Measurements from ENCODE around the gene CNIH4. TPM values are rescaled to one million over a fixed set of nuclear protein-coding genes. Genes with fewer than 3 reads are reported as not detected.
A peak's percentile ranks its signal among the peaks of the same experiment; 100 is the strongest.

The CNIH4 gene
- total RNA-seq, 1 experiment from 2014 or later = 48.9 TPM

DNA sequence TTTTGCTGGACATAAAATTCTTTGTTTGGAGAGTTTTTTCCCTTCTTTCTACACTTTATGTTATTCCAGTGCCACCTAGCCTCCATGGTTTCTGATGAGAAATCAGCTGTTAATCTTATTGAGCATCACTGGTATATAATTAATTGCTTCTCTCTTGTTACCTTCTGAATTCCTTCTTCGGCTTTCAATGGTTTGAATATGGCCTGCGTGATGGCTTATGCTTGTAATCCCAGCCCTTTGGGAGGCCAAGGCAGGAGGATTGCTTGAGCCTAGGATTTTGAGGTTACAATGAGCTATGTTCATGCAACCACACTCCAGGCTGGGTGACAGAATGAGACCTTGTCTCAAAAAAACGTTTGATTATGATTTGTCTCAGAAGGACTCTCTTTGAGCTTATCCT, 13.0 kb upstream of the CNIH4 start:
- Histone ChIP-seq H3K9ac (ENCODE audit: low read length) (no peak overlapping the region), H3K4me1 (ENCODE audit: control insufficient read depth in 1 of 2, insufficient read depth in 2 of 2, low read length in 2 of 2) (no peaks in the 10 kb centered on the region), H3K9me2 (ENCODE audit: insufficient read depth) (no peaks in the 10 kb centered on the region), H3K27ac (ENCODE audit: low read depth, low read length) (no peak overlapping the region), H3K27me3 (ENCODE audit: insufficient read depth, low read length) (no peaks in the 10 kb centered on the region), H3K9me3 (ENCODE audit: control insufficient read depth in 1 of 2, insufficient read depth in 1 of 2, low read depth in 1 of 2, low read length in 2 of 2) (peaks cover 8 to 14% of the 10 kb centered on the region in 2 experiments; a peak in 2 of 4 replicates), H4K20me1 (ENCODE audit: insufficient read depth) (no peaks in the 10 kb centered on the region), H3K79me2 (ENCODE audit: insufficient read depth, low read length) (no peaks in the 10 kb centered on the region), H3K36me3 (ENCODE audit: control insufficient read depth in 1 of 2, insufficient read depth in 2 of 2, low read length in 2 of 2) (no peaks in the 10 kb centered on the region), H3K4me2 (ENCODE audit: low read length) (no peak overlapping the region), H2AFZ (ENCODE audit: low read depth, low read length, poor library complexity, severe bottlenecking) (no peak overlapping the region), H3K4me3 (replicated peaks in 1 of 2; ENCODE audit: low read depth in 1 of 2, low read length in 2 of 2) (no peak overlapping the region)
- BruUV-seq (replicated peaks) = no TSS peak
- TF ChIP-seq CBX3 (IDR thresholded peaks at IDR 0.05; ENCODE audit: low read depth) = peak; percentile 93
- no peak for TF ChIP-seq EGR1 (IDR thresholded peaks at IDR 0.05; ENCODE audit: low read depth)
- TF ChIP-seq FOSL1 (IDR thresholded peaks at IDR 0.05; ENCODE audit: low read depth) = no peak
- ChIA-PET POLR2A (no interaction called here), RAD21 (ENCODE audit: low non-redundant PET in 1 of 2, low total read pairs in 2 of 2, uncharacterized antibody in 2 of 2, unreplicated experiment in 2 of 2) (no interaction called here), CTCF (no interaction called here)
- no peak for ATAC-seq
- intact Hi-C loops (cut with micrococcal nuclease) = no loop called here
- DNase-seq (ENCODE audit: low read depth, low spot score) = no peak

DNA sequence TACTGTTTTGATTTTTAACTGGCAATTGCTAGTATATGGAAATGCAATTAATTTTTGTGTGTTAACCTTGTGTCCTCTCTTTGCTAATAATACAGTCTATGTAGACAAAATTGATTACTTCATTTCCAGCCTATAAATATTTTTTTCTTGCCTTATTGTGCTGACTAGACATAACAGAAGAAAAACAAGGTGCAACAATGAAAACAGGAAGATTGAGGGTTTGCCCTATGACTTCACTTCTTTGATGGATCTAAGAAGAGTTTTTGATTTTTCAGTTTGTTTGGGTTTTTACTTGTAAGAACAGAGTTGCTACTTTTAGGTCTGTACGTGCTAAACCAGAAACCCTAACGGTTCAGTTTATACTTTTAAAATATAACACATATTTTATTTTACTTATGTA, 8.5 kb upstream of the CNIH4 start:
- Histone ChIP-seq H3K4me1 (ENCODE audit: control insufficient read depth in 1 of 2, insufficient read depth in 2 of 2, low read length in 2 of 2) (no peaks in the 10 kb centered on the region), H2AFZ (ENCODE audit: low read depth, low read length, poor library complexity, severe bottlenecking) (no peak overlapping the region), H3K9me2 (ENCODE audit: insufficient read depth) (no peaks in the 10 kb centered on the region), H3K36me3 (ENCODE audit: control insufficient read depth in 1 of 2, insufficient read depth in 2 of 2, low read length in 2 of 2) (no peaks in the 10 kb centered on the region), H3K9ac (ENCODE audit: low read length) (no peak overlapping the region), H3K27me3 (ENCODE audit: insufficient read depth, low read length) (no peaks in the 10 kb centered on the region), H3K9me3 (ENCODE audit: control insufficient read depth in 1 of 2, insufficient read depth in 1 of 2, low read depth in 1 of 2, low read length in 2 of 2) (peaks cover 6 to 11% of the 10 kb centered on the region in 2 experiments; a peak in 2 of 4 replicates), H3K4me2 (ENCODE audit: low read length) (no peak overlapping the region), H4K20me1 (ENCODE audit: insufficient read depth) (no peaks in the 10 kb centered on the region), H3K79me2 (ENCODE audit: insufficient read depth, low read length) (no peaks in the 10 kb centered on the region), H3K4me3 (replicated peaks in 1 of 2; ENCODE audit: low read depth in 1 of 2, low read length in 2 of 2) (no peak overlapping the region), H3K27ac (ENCODE audit: low read depth, low read length) (no peak overlapping the region)
- ChIA-PET RAD21 (ENCODE audit: low non-redundant PET in 1 of 2, low total read pairs in 2 of 2, uncharacterized antibody in 2 of 2, unreplicated experiment in 2 of 2) (no interaction called here), POLR2A (no interaction called here), CTCF (no interaction called here)
- DNase-seq (ENCODE audit: low read depth, low spot score) = no peak
- intact Hi-C loops (cut with micrococcal nuclease) = no loop called here
- no peak for ATAC-seq
- no TSS peak for BruUV-seq (replicated peaks)
- TF ChIP-seq POLR2A (IDR thresholded peaks at IDR 0.05; ENCODE audit: borderline replicate concordance, extremely low read depth, insufficient read depth, insufficient read length) (no peak), CBX3 (IDR thresholded peaks at IDR 0.05; ENCODE audit: low read depth) (no peak), SIN3A (IDR thresholded peaks at IDR 0.05; ENCODE audit: low read depth) (no peak), EZH2phosphoT487 (IDR thresholded peaks at IDR 0.05; ENCODE audit: borderline replicate concordance) (no peak), CEBPB (IDR thresholded peaks at IDR 0.05; ENCODE audit: low read depth) (no peak), ZFX (IDR thresholded peaks at IDR 0.05) (no peak), ELF1 (IDR thresholded peaks at IDR 0.05; ENCODE audit: borderline replicate concordance, low read depth) (no peak), SP1 (IDR thresholded peaks at IDR 0.05; ENCODE audit: low read depth) (no peak), JUND (IDR thresholded peaks at IDR 0.05) (no peak)
- TF ChIP-seq, protein P1, sequence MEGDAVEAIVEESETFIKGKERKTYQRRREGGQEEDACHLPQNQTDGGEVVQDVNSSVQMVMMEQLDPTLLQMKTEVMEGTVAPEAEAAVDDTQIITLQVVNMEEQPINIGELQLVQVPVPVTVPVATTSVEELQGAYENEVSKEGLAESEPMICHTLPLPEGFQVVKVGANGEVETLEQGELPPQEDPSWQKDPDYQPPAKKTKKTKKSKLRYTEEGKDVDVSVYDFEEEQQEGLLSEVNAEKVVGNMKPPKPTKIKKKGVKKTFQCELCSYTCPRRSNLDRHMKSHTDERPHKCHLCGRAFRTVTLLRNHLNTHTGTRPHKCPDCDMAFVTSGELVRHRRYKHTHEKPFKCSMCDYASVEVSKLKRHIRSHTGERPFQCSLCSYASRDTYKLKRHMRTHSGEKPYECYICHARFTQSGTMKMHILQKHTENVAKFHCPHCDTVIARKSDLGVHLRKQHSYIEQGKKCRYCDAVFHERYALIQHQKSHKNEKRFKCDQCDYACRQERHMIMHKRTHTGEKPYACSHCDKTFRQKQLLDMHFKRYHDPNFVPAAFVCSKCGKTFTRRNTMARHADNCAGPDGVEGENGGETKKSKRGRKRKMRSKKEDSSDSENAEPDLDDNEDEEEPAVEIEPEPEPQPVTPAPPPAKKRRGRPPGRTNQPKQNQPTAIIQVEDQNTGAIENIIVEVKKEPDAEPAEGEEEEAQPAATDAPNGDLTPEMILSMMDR (IDR thresholded peaks at IDR 0.05 in 2 of 3, conservative IDR thresholded peaks at IDR 0.05 in 1 of 3; ENCODE audit: borderline replicate concordance in 1 of 3, insufficient read depth in 1 of 3, low read depth in 2 of 3, low read length in 2 of 3) = no peak
- TF ChIP-seq, protein P2, sequence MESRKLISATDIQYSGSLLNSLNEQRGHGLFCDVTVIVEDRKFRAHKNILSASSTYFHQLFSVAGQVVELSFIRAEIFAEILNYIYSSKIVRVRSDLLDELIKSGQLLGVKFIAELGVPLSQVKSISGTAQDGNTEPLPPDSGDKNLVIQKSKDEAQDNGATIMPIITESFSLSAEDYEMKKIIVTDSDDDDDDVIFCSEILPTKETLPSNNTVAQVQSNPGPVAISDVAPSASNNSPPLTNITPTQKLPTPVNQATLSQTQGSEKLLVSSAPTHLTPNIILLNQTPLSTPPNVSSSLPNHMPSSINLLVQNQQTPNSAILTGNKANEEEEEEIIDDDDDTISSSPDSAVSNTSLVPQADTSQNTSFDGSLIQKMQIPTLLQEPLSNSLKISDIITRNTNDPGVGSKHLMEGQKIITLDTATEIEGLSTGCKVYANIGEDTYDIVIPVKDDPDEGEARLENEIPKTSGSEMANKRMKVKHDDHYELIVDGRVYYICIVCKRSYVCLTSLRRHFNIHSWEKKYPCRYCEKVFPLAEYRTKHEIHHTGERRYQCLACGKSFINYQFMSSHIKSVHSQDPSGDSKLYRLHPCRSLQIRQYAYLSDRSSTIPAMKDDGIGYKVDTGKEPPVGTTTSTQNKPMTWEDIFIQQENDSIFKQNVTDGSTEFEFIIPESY (IDR thresholded peaks at IDR 0.05; ENCODE audit: extremely low read depth, insufficient replicate concordance, low read length) = no peak
- TF ChIP-seq, protein P3, sequence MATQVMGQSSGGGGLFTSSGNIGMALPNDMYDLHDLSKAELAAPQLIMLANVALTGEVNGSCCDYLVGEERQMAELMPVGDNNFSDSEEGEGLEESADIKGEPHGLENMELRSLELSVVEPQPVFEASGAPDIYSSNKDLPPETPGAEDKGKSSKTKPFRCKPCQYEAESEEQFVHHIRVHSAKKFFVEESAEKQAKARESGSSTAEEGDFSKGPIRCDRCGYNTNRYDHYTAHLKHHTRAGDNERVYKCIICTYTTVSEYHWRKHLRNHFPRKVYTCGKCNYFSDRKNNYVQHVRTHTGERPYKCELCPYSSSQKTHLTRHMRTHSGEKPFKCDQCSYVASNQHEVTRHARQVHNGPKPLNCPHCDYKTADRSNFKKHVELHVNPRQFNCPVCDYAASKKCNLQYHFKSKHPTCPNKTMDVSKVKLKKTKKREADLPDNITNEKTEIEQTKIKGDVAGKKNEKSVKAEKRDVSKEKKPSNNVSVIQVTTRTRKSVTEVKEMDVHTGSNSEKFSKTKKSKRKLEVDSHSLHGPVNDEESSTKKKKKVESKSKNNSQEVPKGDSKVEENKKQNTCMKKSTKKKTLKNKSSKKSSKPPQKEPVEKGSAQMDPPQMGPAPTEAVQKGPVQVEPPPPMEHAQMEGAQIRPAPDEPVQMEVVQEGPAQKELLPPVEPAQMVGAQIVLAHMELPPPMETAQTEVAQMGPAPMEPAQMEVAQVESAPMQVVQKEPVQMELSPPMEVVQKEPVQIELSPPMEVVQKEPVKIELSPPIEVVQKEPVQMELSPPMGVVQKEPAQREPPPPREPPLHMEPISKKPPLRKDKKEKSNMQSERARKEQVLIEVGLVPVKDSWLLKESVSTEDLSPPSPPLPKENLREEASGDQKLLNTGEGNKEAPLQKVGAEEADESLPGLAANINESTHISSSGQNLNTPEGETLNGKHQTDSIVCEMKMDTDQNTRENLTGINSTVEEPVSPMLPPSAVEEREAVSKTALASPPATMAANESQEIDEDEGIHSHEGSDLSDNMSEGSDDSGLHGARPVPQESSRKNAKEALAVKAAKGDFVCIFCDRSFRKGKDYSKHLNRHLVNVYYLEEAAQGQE (IDR thresholded peaks at IDR 0.05; ENCODE audit: low read depth) = no peak
- TF ChIP-seq, protein P4, sequence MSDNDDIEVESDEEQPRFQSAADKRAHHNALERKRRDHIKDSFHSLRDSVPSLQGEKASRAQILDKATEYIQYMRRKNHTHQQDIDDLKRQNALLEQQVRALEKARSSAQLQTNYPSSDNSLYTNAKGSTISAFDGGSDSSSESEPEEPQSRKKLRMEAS (IDR thresholded peaks at IDR 0.05) = no peak

Data from HCT116 (cell line).